C4-2B (cell line): Measurements from ENCODE around the gene ARHGAP42.

Source experiments
- ZFX ChIP-seq: fragments of 450-650 bp; IDR thresholded peaks from 2 replicates; pipeline ENCODE4 v1.6.1; 2017
- TF ChIP-seq, protein P1 (sequence below): fragments of 450-650 bp; conservative IDR thresholded peaks from 2 replicates; pipeline ENCODE4 v1.5.1; 2017; ENCODE audit warnings: mild to moderate bottlenecking

DNA sequence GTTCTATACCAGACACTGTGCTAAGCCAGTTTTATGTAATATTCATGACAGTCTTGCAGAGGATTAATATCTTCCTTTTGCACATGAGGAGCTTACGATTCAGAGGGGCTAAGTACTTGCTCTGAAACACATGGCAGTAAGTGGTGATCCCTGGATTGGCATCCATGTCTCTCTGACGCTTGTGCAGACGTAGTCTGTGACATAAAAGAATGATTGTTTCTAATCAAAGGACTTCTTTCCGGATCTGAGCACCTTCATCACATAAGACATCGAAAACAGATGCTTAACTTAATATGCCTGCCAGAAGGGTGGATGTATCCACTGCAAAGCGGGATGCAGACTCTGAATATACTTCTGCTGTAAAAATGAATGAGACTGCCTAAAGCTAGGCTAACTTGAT, 74.8 kb downstream of the ARHGAP42 start:
- TF ChIP-seq, protein P1, sequence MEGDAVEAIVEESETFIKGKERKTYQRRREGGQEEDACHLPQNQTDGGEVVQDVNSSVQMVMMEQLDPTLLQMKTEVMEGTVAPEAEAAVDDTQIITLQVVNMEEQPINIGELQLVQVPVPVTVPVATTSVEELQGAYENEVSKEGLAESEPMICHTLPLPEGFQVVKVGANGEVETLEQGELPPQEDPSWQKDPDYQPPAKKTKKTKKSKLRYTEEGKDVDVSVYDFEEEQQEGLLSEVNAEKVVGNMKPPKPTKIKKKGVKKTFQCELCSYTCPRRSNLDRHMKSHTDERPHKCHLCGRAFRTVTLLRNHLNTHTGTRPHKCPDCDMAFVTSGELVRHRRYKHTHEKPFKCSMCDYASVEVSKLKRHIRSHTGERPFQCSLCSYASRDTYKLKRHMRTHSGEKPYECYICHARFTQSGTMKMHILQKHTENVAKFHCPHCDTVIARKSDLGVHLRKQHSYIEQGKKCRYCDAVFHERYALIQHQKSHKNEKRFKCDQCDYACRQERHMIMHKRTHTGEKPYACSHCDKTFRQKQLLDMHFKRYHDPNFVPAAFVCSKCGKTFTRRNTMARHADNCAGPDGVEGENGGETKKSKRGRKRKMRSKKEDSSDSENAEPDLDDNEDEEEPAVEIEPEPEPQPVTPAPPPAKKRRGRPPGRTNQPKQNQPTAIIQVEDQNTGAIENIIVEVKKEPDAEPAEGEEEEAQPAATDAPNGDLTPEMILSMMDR: no peak
- no peak for TF ChIP-seq ZFX
